Dermis blood vessel endothelial cell (primary cell): ENCODE results near the gene LTBP3. TPM values are rescaled to one million over a fixed set of nuclear protein-coding genes. Genes with fewer than 3 reads are reported as not detected.

Experiments used
- DNase-seq: peaks from one replicate; pipeline ENCODE4 v3.0.0; 2010
- total RNA-seq: library from RNA; depleted of rRNA; stranded (reverse); fragments of >200 nt; gene quantifications from 2 replicates; pipeline ENCODE4 v1.2.3, GENCODE V29; 2014

The LTBP3 gene
- total RNA-seq, 1 donor from 2014 or later: 31.1 TPM

- DNase-seq: no peak
These were observed 27.5 kb upstream of the LTBP3 start for GRCh38 chr11:65585396-65586246.

GRCh38 chr11:65584723-65585171 is 26.6 kb upstream of the LTBP3 start:
- no peak for DNase-seq

- no peak for DNase-seq
These were observed 25.9 kb upstream of the LTBP3 start for GRCh38 chr11:65584106-65584505.

GRCh38 chr11:65583589-65583988 is 25.4 kb upstream of the LTBP3 start:
- DNase-seq: no peak

- DNase-seq: no peak
These were observed 23.8 kb upstream of the LTBP3 start for GRCh38 chr11:65581928-65582327.

GRCh38 chr11:65580756-65581155 is 22.6 kb upstream of the LTBP3 start:
- no peak for DNase-seq

GRCh38 chr11:65580031-65580692 is 22.0 kb upstream of the LTBP3 start:
- DNase-seq: no peak

- no peak for DNase-seq
These were observed 21.1 kb upstream of the LTBP3 start for GRCh38 chr11:65579291-65579690.

- DNase-seq: no peak
These were observed 20.5 kb upstream of the LTBP3 start for GRCh38 chr11:65578667-65579066.

GRCh38 chr11:65578134-65578533 is 20.0 kb upstream of the LTBP3 start:
- DNase-seq: no peak

GRCh38 chr11:65577756-65578109 is 19.6 kb upstream of the LTBP3 start:
- DNase-seq: no peak

GRCh38 chr11:65576867-65577755 is 19.0 kb upstream of the LTBP3 start:
- DNase-seq: peak; percentile 64

GRCh38 chr11:65576232-65576866 is 18.2 kb upstream of the LTBP3 start:
- DNase-seq: no peak

- DNase-seq: peak; percentile 39
These were observed 17.5 kb upstream of the LTBP3 start, which contains the start of gene EHBP1L1 for GRCh38 chr11:65575568-65576231. TSS of gene EHBP1L1 (plus strand) at chr11:65576053. CDS start at chr11:65576303, 250 bp downstream.

- peak; percentile 49 for DNase-seq
These were observed 16.8 kb upstream of the LTBP3 start for GRCh38 chr11:65574811-65575567.

- peak; percentile 96 for DNase-seq
These were observed 16.1 kb upstream of the LTBP3 start for GRCh38 chr11:65574109-65574810.

- DNase-seq: no peak
These were observed 15.4 kb upstream of the LTBP3 start for GRCh38 chr11:65573391-65574079.

GRCh38 chr11:65572356-65573051 is 14.3 kb upstream of the LTBP3 start, which contains the start of gene FAM89B:
TSS of gene FAM89B (plus strand) at chr11:65572538. CDS start at chr11:65572670, 132 bp downstream.
- peak; percentile 89 for DNase-seq

GRCh38 chr11:65571940-65572339 is 13.8 kb upstream of the LTBP3 start:
- DNase-seq: peak; percentile 70
